Right lobe of liver (tissue), 4 donors: ENCODE measurements around the gene SIGMAR1.

ENCODE experiments used
- POLR2A ChIP-seq: fragments of 450-650 bp; IDR thresholded peaks from one replicate; pipeline ENCODE4 v1.6.1; 2017; ENCODE audit warnings: antibody characterized with exemption, mild to moderate bottlenecking
- TF ChIP-seq, protein P1 (sequence below), 4 donors: fragments of 200-600 bp in 3 of 4; fragments of 450-650 bp in 1 of 4; IDR thresholded peaks; one replicate each; pipeline versions ENCODE4 v1.5.1 to v1.8.0; 2016 to 2022; ENCODE audit warnings: antibody characterized with exemption in 4 of 4, mild to moderate bottlenecking in 2 of 4
- donor health status: DM: no; HTN: no; CAD: no.
- donor health status: DM: no; HTN: no; CAD: no.
- donor health status: DM: no; HTN: yes; CAD: no.

DNA sequence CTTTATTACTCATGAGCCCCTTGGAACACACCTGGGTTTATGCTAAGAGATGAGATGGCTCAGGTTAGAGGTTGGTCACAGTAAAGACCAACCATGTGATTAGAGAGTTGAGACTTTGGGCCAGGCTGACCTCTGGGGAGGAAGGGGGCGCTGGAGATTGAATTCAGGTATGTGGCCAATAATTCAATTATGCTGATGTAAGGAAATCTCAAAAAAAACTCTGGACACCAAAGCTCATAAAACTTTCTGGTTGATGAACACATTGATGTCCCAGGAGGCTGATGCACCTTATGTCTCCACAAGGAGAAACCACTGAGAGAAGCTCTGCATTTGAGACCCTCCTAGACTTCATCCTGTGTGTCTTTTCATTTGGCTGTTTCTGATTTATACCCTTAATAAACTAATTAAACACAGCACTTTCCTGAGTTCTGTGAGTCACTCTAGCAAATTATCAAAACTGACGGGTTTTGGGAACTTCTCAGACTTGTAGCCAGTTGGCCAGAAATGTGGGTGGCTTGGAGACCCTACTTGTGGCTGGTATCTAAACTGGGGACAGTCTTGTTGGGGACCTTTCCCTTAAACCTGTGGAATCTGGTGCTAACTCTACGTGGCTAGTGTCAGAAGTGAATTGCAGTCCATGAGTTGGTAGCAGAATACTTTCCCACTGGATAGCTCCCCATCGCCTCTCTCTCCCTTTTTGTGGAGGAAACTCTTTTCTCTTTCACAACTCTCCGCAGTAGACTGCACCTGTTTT lies 32.4 kb upstream of the SIGMAR1 start:
- no peak for TF ChIP-seq POLR2A
- TF ChIP-seq, protein P1, sequence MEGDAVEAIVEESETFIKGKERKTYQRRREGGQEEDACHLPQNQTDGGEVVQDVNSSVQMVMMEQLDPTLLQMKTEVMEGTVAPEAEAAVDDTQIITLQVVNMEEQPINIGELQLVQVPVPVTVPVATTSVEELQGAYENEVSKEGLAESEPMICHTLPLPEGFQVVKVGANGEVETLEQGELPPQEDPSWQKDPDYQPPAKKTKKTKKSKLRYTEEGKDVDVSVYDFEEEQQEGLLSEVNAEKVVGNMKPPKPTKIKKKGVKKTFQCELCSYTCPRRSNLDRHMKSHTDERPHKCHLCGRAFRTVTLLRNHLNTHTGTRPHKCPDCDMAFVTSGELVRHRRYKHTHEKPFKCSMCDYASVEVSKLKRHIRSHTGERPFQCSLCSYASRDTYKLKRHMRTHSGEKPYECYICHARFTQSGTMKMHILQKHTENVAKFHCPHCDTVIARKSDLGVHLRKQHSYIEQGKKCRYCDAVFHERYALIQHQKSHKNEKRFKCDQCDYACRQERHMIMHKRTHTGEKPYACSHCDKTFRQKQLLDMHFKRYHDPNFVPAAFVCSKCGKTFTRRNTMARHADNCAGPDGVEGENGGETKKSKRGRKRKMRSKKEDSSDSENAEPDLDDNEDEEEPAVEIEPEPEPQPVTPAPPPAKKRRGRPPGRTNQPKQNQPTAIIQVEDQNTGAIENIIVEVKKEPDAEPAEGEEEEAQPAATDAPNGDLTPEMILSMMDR (IDR thresholded peaks at IDR 0.05) = no peak
